ENCODE results near the gene CYSRT1.
A peak's percentile ranks its signal among the peaks of the same experiment; 100 is the strongest.
"Not testable (repeated sequence)": the region's sequence is repeated elsewhere in the genome, so short reads cannot be mapped to it uniquely, and the experiment has no call there.

The CYSRT1 gene

DNA sequence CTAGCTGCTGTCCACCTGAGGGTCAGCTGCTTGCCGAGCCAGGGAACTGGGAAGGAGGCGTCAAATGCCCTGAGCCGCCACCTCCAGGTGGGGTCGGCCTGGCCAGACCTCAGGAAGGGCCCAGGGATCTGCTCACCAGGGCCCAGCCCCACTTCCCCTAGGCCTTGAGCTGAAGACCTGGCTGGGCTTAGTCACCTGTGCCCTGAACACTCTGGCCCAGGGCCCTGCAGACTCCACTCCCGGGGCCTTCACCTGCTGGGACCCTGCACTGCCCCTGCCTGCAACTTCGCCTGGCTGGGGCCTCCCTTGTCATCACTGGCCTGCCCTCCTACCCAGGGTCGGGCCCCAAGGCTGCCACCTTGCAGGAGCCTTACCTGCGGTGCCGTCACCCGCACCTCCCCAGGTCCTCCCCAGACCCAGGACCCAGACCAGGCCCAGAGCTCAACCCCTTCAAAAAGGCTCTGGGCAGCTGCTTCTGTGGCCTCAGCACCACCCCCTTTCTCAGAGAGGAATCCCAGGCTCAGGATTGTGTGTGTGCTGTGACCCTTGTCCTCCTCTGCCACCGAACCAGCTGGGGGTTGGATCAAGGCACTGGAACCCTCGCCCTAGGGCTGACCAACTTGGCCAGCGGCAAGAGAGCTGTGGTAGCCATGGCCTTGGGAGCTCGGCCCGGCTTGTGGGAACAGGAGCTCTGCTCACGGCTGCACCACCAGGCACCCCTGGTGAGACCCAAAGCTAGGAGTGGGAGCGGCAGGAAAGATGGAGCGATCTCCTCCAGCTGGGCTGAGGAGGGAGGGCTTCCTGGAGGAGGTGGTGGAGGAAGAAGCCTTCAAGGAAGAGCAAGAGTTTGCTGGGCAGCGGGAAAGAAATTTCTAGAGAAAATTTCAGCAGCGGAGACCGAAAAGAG lies 29.0 kb downstream of the CYSRT1 start:
- H3K36me3 Mint-ChIP-seq, result no peaks in the 10 kb centered on the region
- peaks cover 14% of the 10 kb centered on the region for H3K4me1 Mint-ChIP-seq (ENCODE audit: low read depth)
- no peaks in the 10 kb centered on the region for H3K27me3 Mint-ChIP-seq
- peak overlapping the region; percentile 78 for H3K27ac Mint-ChIP-seq
- peak overlapping the region; percentile 90 for H3K4me3 Mint-ChIP-seq
- no peaks in the 10 kb centered on the region for H3K9me3 Mint-ChIP-seq (ENCODE audit: low read depth)

- H3K9me3 Mint-ChIP-seq (ENCODE audit: low read depth), result no peaks in the 10 kb centered on the region
- H3K4me3 Mint-ChIP-seq, result peak within 1 kb of the TSS; percentile 90
- peaks cover 14% of the 10 kb centered on the region for H3K4me1 Mint-ChIP-seq (ENCODE audit: low read depth)
- H3K27ac Mint-ChIP-seq, result peak within 1 kb of the TSS; percentile 78
- H3K27me3 Mint-ChIP-seq, result no peaks in the 10 kb centered on the region
- H3K36me3 Mint-ChIP-seq, result no peaks in the 10 kb centered on the region
These were observed 29.9 kb downstream of the CYSRT1 start, which contains the start of gene NELFB for GRCh38 chr9:137254624-137255447. NELFB (plus strand) TSS chr9:137255327.

DNA sequence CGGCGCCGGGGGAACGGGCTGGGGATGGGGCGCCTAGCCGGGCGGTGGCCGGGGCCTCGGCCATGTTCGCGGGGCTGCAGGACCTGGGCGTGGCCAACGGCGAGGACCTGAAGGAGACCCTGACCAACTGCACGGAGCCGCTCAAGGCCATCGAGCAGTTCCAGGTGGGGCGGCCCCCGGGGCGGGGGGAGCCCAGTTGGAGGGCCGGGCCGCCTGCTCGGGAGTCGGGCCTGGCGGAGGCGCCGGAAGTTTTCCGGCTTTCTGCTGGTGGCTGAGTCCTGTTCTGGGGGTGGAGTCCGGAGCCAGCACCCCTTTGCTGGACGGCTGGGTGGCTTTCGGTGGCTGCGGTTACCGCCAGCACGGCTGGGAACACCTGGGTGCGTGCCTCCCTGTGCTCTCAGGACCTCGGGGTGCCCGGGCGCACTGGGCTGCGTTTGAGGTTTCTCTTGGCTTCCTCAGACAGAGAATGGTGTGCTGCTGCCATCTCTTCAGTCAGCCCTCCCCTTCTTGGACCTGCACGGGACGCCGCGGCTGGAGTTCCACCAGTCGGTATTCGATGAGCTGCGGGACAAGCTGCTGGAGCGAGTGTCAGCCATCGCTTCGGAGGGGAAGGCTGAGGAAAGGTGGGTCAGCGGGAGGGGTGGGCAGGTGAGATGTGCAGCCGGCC lies 30.6 kb downstream of the CYSRT1 start:
- no peaks in the 10 kb centered on the region for H3K9me3 Mint-ChIP-seq (ENCODE audit: low read depth)
- peak overlapping the region; percentile 87 for H3K4me3 Mint-ChIP-seq
- no peaks in the 10 kb centered on the region for H3K27me3 Mint-ChIP-seq
- H3K4me1 Mint-ChIP-seq (ENCODE audit: low read depth), result peaks cover 14% of the 10 kb centered on the region
- no peaks in the 10 kb centered on the region for H3K36me3 Mint-ChIP-seq
- H3K27ac Mint-ChIP-seq, result no peak overlapping the region

DNA sequence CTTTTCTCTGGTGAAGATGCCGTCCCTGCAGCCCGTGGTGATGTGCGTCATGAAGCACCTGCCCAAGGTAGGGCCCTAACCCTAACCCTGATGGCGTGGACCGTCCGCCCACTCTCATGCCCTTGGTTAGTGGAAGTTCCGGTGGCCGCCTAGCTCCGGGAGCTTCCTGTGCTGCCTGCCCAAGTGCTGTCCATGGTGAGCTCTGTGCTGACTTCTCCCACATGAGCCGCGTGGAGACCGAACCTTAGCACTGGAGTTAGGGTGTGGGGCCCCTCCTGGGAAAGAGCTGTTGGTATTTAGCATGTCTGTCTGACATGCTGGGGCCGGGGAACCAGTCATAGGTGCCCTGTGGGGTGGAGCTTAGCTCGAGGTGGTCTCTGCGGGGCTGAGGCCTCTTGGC lies 31.4 kb downstream of the CYSRT1 start:
- no peak overlapping the region for H3K27ac Mint-ChIP-seq
- H3K4me3 Mint-ChIP-seq, result peak overlapping the region; percentile 87
- no peaks in the 10 kb centered on the region for H3K27me3 Mint-ChIP-seq
- H3K9me3 Mint-ChIP-seq (ENCODE audit: low read depth), result no peaks in the 10 kb centered on the region
- peaks cover 14% of the 10 kb centered on the region for H3K4me1 Mint-ChIP-seq (ENCODE audit: low read depth)
- no peaks in the 10 kb centered on the region for H3K36me3 Mint-ChIP-seq

- no peak overlapping the region for H3K27ac Mint-ChIP-seq
These were observed 31.9 kb downstream of the CYSRT1 start for GRCh38 chr9:137256856-137257255.

DNA sequence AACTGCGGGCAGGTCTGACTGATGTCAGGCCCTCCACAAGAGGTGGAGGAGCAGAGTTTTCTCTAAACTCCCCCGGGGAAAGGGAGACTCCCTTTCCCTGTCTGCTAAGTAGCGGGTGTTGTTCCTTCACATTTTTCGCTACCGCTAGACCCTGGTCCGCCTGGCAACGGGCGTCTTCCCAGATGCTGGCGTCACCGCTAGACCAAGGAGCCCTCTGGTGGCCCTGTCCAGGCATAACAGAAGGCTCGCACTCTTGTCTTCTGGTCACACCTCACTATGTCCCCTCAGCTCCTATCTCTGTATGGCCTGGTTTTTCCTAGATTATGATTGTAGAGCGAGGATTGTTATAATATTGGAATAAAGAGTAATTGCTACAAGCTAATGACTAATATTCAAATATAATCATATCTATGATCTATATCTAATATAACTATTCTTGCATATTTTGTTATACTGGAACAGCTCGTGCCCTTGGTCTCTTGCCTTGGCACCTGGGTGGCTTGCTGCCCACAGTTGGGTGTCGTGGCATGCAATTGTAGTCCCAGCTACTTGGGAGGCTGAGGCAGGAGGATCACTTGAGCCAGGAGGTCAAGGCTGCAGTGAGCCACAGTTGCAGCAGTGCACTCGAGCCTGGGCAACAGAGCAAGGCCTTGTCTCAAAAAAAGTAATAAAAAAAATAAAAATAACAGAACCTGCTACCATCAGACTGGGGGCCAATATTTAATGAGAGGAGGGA lies 37.4 kb downstream of the CYSRT1 start:
- H3K4me3 Mint-ChIP-seq; H3K9me3 Mint-ChIP-seq (ENCODE audit: low read depth); H3K27ac Mint-ChIP-seq; H3K36me3 Mint-ChIP-seq; H3K4me1 Mint-ChIP-seq (ENCODE audit: low read depth); H3K27me3 Mint-ChIP-seq: not testable (repeated sequence)

More at GRCh38 chr9:137256856-137257255, 31.9 kb downstream of the CYSRT1 start:
- peaks cover 4% of the 10 kb centered on the region for H3K36me3 Mint-ChIP-seq
- no peaks in the 10 kb centered on the region for H3K27me3 Mint-ChIP-seq
- no peaks in the 10 kb centered on the region for H3K9me3 Mint-ChIP-seq (ENCODE audit: low read depth)
- peak overlapping the region; percentile 87 for H3K4me3 Mint-ChIP-seq
- H3K4me1 Mint-ChIP-seq (ENCODE audit: low read depth), result peaks cover 16% of the 10 kb centered on the region

- Mint-ChIP-seq H3K9me3 (ENCODE audit: low read depth) (no peaks in the 10 kb centered on the region), H3K4me3 (no peak overlapping the region), H3K4me1 (ENCODE audit: low read depth) (peaks cover 2% of the 10 kb centered on the region), H3K27ac (no peak overlapping the region), H3K27me3 (no peaks in the 10 kb centered on the region), H3K36me3 (peaks cover 5% of the 10 kb centered on the region)
These were observed 37.9 kb downstream of the CYSRT1 start for GRCh38 chr9:137262909-137263285.

DNA sequence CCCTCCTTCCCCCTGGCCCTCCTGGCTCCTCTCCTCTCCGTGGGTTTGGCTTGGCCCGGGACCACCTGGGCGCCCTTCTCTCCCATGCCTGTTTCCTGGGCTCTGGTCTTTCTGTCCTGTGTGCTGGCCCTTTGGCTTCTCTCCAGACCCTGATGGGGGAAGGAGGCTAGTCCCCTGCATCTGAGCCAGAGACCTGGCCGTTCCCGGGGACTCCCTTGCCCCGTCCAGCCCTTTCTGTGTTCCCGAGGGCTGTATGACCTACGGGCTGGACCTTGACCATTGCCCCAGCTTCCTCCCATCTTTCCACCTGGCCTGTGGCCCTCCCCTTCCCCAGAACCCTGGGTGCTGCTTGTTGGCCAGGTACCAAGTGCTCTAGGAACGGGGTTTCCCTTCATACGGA lies 38.5 kb downstream of the CYSRT1 start:
- no peak overlapping the region for H3K27ac Mint-ChIP-seq
- H3K36me3 Mint-ChIP-seq, result peaks cover 5% of the 10 kb centered on the region
- H3K9me3 Mint-ChIP-seq (ENCODE audit: low read depth), result no peaks in the 10 kb centered on the region
- H3K27me3 Mint-ChIP-seq, result no peaks in the 10 kb centered on the region
- peaks cover 2% of the 10 kb centered on the region for H3K4me1 Mint-ChIP-seq (ENCODE audit: low read depth)
- no peak overlapping the region for H3K4me3 Mint-ChIP-seq

- Mint-ChIP-seq H3K9me3 (ENCODE audit: low read depth) (no peaks in the 10 kb centered on the region), H3K27me3 (no peaks in the 10 kb centered on the region), H3K4me3 (no peak overlapping the region), H3K4me1 (ENCODE audit: low read depth) (peaks cover 2% of the 10 kb centered on the region), H3K36me3 (peaks cover 10% of the 10 kb centered on the region), H3K27ac (no peak overlapping the region)
These were observed 39.1 kb downstream of the CYSRT1 start for GRCh38 chr9:137264067-137264466.

DNA sequence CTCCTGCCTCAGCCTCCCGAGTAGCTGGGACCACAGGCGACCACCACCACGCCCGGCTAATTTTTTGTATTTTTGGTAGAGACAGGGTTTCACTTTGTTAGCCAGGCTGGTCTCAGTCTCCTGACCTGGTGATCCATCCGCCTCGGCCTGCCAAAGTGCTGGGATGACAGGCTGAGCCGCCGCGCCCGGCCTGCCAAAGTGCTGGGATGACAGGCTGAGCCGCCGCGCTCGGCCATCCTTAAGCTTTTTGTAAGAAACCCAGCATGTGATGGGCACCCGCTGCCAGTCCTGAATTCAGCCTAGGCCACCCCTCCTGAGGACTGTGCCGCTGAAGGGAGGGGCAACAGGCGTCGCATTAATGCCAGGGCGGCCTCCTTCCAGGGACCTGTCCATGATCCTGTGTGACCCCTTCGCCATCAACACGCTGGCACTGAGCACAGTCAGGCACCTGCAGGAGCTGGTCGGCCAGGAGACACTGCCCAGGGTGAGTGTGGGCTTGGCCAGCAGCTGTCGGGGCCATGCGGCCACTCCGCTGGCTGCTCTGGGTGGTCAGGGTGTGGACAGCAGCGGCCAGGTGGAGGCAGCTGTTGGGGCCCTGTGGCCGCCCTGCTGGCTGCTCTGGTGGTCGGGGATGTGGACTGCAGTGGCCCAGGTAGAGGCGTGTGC lies 40.7 kb downstream of the CYSRT1 start:
- Mint-ChIP-seq H3K27ac (no peak overlapping the region), H3K4me1 (ENCODE audit: low read depth) (peaks cover 2% of the 10 kb centered on the region), H3K4me3 (no peak overlapping the region), H3K36me3 (peaks cover 17% of the 10 kb centered on the region), H3K9me3 (ENCODE audit: low read depth) (no peaks in the 10 kb centered on the region), H3K27me3 (no peaks in the 10 kb centered on the region)

DNA sequence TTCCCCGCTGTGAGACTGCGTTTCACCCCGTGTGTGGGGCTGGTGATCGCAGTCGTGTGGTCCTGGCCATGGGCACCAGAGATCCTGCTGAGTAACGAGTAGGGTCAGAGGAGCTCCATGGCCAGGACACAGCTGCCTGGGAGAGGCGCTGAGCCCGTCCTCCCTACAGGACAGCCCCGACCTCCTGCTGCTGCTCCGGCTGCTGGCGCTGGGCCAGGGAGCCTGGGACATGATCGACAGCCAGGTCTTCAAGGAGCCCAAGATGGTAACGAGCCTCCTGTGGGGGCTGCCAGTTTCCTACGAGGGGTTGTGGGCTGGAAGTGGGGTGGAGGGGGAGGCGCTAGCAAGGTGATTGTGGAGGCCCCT lies 41.2 kb downstream of the CYSRT1 start:
- H3K4me1 Mint-ChIP-seq (ENCODE audit: low read depth), result peaks cover 3% of the 10 kb centered on the region
- H3K4me3 Mint-ChIP-seq, result no peak overlapping the region
- H3K9me3 Mint-ChIP-seq (ENCODE audit: low read depth), result no peaks in the 10 kb centered on the region
- H3K27ac Mint-ChIP-seq, result no peak overlapping the region
- peaks cover 17% of the 10 kb centered on the region for H3K36me3 Mint-ChIP-seq
- H3K27me3 Mint-ChIP-seq, result no peaks in the 10 kb centered on the region

DNA sequence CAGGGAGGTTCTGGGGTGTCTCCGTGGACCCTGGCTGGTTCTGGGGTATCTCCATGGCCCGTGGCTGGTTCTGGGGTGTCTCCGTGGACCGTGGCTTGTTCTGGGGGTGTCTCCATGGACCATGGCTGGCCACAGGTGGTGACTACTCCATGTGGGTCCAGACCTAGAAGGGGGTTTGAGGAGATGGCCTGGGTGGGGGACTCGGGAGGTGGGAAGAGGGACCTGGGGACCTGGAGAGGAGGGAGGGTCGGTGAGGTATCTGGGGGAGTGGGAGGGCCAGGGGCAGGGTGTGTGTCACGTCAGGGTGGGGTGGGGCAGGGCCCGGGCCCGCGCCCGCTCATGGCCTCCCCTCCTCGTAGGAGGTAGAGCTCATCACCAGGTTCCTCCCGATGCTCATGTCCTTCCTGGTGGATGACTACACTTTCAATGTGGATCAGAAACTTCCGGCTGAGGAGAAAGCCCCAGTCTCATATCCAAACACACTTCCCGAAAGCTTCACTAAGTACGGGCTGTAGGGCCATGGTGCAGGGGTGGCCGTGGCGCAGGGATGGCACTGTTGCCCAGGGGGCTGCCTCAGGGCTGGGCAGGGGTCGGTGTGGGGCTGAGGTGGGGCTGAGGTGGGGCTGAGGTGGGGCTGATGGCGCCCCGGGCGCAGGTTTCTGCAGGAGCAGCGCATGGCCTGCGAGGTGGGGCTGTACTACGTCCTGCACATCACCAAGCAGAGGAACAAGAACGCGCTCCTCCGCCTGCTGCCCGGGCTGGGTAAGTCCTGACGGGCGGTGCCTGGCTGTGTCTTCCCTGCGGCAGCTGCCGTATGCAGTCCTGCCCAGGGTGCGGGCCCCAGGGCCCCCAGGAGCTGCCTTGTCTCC lies 41.8 kb downstream of the CYSRT1 start:
- Mint-ChIP-seq H3K4me3 (no peak overlapping the region), H3K36me3 (peaks cover 13% of the 10 kb centered on the region), H3K27me3 (no peaks in the 10 kb centered on the region), H3K9me3 (ENCODE audit: low read depth) (no peaks in the 10 kb centered on the region), H3K27ac (no peak overlapping the region), H3K4me1 (ENCODE audit: low read depth) (peaks cover 6% of the 10 kb centered on the region)

- Mint-ChIP-seq H3K36me3 (peaks cover 12% of the 10 kb centered on the region), H3K27ac (no peak overlapping the region), H3K4me1 (ENCODE audit: low read depth) (peaks cover 6% of the 10 kb centered on the region), H3K27me3 (no peaks in the 10 kb centered on the region), H3K4me3 (no peak overlapping the region), H3K9me3 (ENCODE audit: low read depth) (no peaks in the 10 kb centered on the region)
These were observed 43.0 kb downstream of the CYSRT1 start for GRCh38 chr9:137267933-137268355.
